Neural progenitor cell (in vitro differentiated cells): ENCODE data around the gene DNAAF6. TPM values are rescaled to one million over a fixed set of nuclear protein-coding genes. Genes with fewer than 3 reads are reported as not detected.

ENCODE experiments used
- DNase-seq: peaks from one replicate; pipeline ENCODE4 v3.0.0-alpha.2; 2016; ENCODE audit warnings: low spot score
- H2AFZ ChIP-seq: fragments of 200-600 bp; sonication (generic); replicated peaks from 2 replicates; pipeline ENCODE4 v1.6.1; 2016; ENCODE audit warnings: antibody characterized with exemption
- H3F3A ChIP-seq: fragments of 200-600 bp; sonication (generic); 2 replicates; pipeline ENCODE4 v1.6.1; 2016; ENCODE audit warnings: antibody characterized with exemption, low read depth
- H3K27ac ChIP-seq: fragments of 200-600 bp; sonication (generic); 2 replicates; pipeline ENCODE4 v1.5.1; 2016; ENCODE audit warnings: mild to moderate bottlenecking
- H3K27me3 ChIP-seq: fragments of 200-600 bp; sonication (generic); 2 replicates; pipeline ENCODE4 v1.6.1; 2016; ENCODE audit warnings: mild to moderate bottlenecking, moderate library complexity
- H3K36me3 ChIP-seq: fragments of 200-600 bp; sonication (generic); 2 replicates; pipeline ENCODE4 v1.5.1; 2016
- H3K4me1 ChIP-seq: fragments of 200-600 bp; sonication (generic); 2 replicates; pipeline ENCODE4 v1.6.1; 2016; ENCODE audit warnings: mixed run types
- H3K4me2 ChIP-seq: fragments of 200-600 bp; sonication (generic); 2 replicates; pipeline ENCODE4 v1.6.1; 2016
- H3K4me3 ChIP-seq: fragments of 200-600 bp; sonication (generic); 2 replicates; pipeline ENCODE4 v1.5.1; 2016
- H3K79me2 ChIP-seq: fragments of 200-600 bp; sonication (generic); 2 replicates; pipeline ENCODE4 v1.6.1; 2016; ENCODE audit warnings: low read depth
- H3K9ac ChIP-seq: fragments of 200-600 bp; sonication (generic); 2 replicates; pipeline ENCODE4 v1.6.1; 2016
- H3K9me3 ChIP-seq: fragments of 200-600 bp; sonication (generic); 2 replicates; pipeline ENCODE4 v1.5.1; 2016; ENCODE audit warnings: low read depth
- H4K20me1 ChIP-seq: fragments of 200-600 bp; sonication (generic); 2 replicates; pipeline ENCODE4 v1.6.1; 2016; ENCODE audit warnings: low read depth
- H3K27ac Mint-ChIP-seq: 3 replicates; pipeline ENCODE4 v1.8.0; 2021; ENCODE audit warnings: mixed read lengths
- H3K27me3 Mint-ChIP-seq: 2 replicates; pipeline ENCODE4 v1.8.0; 2022; ENCODE audit warnings: low read depth, mild to moderate bottlenecking, inconsistent platforms, moderate library complexity, mixed read lengths; ENCODE audit not compliant: insufficient read depth
- H3K36me3 Mint-ChIP-seq: 3 replicates; pipeline ENCODE4 v1.8.0; 2021; ENCODE audit warnings: mixed read lengths
- H3K4me1 Mint-ChIP-seq: 3 replicates; pipeline ENCODE4 v1.8.0; 2021; ENCODE audit warnings: mixed read lengths
- H3K4me3 Mint-ChIP-seq: 3 replicates; pipeline ENCODE4 v1.8.0; 2021; ENCODE audit warnings: mild to moderate bottlenecking, moderate library complexity, mixed read lengths
- H3K9me3 Mint-ChIP-seq: 3 replicates; pipeline ENCODE4 v1.8.0; 2020; ENCODE audit warnings: mixed read lengths
- EZH2 ChIP-seq: fragments of 200-600 bp; sonication (generic); IDR thresholded peaks from 2 replicates; pipeline ENCODE4 v1.6.1; 2017; ENCODE audit warnings: antibody characterized with exemption, mild to moderate bottlenecking, moderate library complexity
- EZH2phosphoT487 ChIP-seq: fragments of 200-600 bp; sonication (generic); IDR thresholded peaks from 2 replicates; pipeline ENCODE4 v1.6.1; 2017; ENCODE audit warnings: antibody characterized with exemption
- total RNA-seq: library from RNA; depleted of rRNA; stranded (reverse); fragments of >200 nt; gene quantifications from 2 replicates; pipeline ENCODE4 v1.2.3, GENCODE V29; 2015; ENCODE audit warnings: low replicate concordance
- TF ChIP-seq, protein P1 (sequence below): fragments of 200-600 bp; sonication (generic); IDR thresholded peaks from 2 replicates; pipeline ENCODE4 v1.5.1; 2017; ENCODE audit warnings: antibody characterized with exemption, mild to moderate bottlenecking

DNAAF6 gene
- total RNA-seq, 1 donor from 2014 or later = 0.07 TPM

- Histone ChIP-seq H3K4me1 (no peaks in the 10 kb centered on the region), H3K79me2 (no peaks in the 10 kb centered on the region), H3K9me3 (no peaks in the 10 kb centered on the region), H3K4me3 (no peak overlapping the region), H2AFZ (no peak overlapping the region), H3K9ac (no peak overlapping the region), H3K27me3 (peaks cover 7% of the 10 kb centered on the region), H3K36me3 (no peaks in the 10 kb centered on the region), H4K20me1 (no peaks in the 10 kb centered on the region), H3F3A (peaks cover 4% of the 10 kb centered on the region), H3K27ac (no peak overlapping the region), H3K4me2 (peak overlapping the region; percentile 54)
- Mint-ChIP-seq H3K4me3 (peak overlapping the region; percentile 93), H3K36me3 (no peaks in the 10 kb centered on the region), H3K4me1 (peaks cover 6% of the 10 kb centered on the region), H3K9me3 (no peaks in the 10 kb centered on the region), H3K27me3 (peaks cover 3% of the 10 kb centered on the region), H3K27ac (no peak overlapping the region)
- DNase-seq = no peak
- TF ChIP-seq EZH2 (no peak), EZH2phosphoT487 (no peak)
- TF ChIP-seq, protein P1, sequence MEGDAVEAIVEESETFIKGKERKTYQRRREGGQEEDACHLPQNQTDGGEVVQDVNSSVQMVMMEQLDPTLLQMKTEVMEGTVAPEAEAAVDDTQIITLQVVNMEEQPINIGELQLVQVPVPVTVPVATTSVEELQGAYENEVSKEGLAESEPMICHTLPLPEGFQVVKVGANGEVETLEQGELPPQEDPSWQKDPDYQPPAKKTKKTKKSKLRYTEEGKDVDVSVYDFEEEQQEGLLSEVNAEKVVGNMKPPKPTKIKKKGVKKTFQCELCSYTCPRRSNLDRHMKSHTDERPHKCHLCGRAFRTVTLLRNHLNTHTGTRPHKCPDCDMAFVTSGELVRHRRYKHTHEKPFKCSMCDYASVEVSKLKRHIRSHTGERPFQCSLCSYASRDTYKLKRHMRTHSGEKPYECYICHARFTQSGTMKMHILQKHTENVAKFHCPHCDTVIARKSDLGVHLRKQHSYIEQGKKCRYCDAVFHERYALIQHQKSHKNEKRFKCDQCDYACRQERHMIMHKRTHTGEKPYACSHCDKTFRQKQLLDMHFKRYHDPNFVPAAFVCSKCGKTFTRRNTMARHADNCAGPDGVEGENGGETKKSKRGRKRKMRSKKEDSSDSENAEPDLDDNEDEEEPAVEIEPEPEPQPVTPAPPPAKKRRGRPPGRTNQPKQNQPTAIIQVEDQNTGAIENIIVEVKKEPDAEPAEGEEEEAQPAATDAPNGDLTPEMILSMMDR = no peak
Observed at GRCh38 chrX:107206697-107207065, 270 bp downstream of the DNAAF6 start.

- Histone ChIP-seq H3K9ac (no peak overlapping the region), H4K20me1 (no peaks in the 10 kb centered on the region), H3K79me2 (no peaks in the 10 kb centered on the region), H2AFZ (no peak overlapping the region), H3K36me3 (no peaks in the 10 kb centered on the region), H3K4me2 (no peak overlapping the region), H3K27ac (no peak overlapping the region), H3K9me3 (no peaks in the 10 kb centered on the region), H3K4me3 (no peak overlapping the region), H3F3A (peaks cover 4% of the 10 kb centered on the region), H3K27me3 (peaks cover 7% of the 10 kb centered on the region), H3K4me1 (no peaks in the 10 kb centered on the region)
- Mint-ChIP-seq H3K27ac (no peak overlapping the region), H3K4me1 (peaks cover 6% of the 10 kb centered on the region), H3K27me3 (peaks cover 3% of the 10 kb centered on the region), H3K36me3 (no peaks in the 10 kb centered on the region), H3K4me3 (no peak overlapping the region), H3K9me3 (no peaks in the 10 kb centered on the region)
- TF ChIP-seq EZH2 (no peak), EZH2phosphoT487 (no peak)
- no peak for DNase-seq
Observed at GRCh38 chrX:107207089-107207488, 678 bp downstream of the DNAAF6 start.

GRCh38 chrX:107207943-107208342 lies 1.5 kb downstream of the DNAAF6 start:
- Histone ChIP-seq H3K36me3 (no peaks in the 10 kb centered on the region), H3F3A (peaks cover 4% of the 10 kb centered on the region), H3K27me3 (peaks cover 7% of the 10 kb centered on the region), H3K27ac (no peak overlapping the region), H3K79me2 (no peaks in the 10 kb centered on the region), H3K4me2 (no peak overlapping the region), H2AFZ (no peak overlapping the region), H3K4me1 (no peaks in the 10 kb centered on the region), H3K9me3 (no peaks in the 10 kb centered on the region), H3K4me3 (no peak overlapping the region), H3K9ac (no peak overlapping the region), H4K20me1 (no peaks in the 10 kb centered on the region)
- Mint-ChIP-seq H3K36me3 (no peaks in the 10 kb centered on the region), H3K9me3 (no peaks in the 10 kb centered on the region), H3K4me3 (no peak overlapping the region), H3K27ac (no peak overlapping the region), H3K27me3 (peaks cover 3% of the 10 kb centered on the region), H3K4me1 (peaks cover 6% of the 10 kb centered on the region)
- TF ChIP-seq EZH2phosphoT487 (no peak), EZH2 (no peak)
- TF ChIP-seq, protein P1 = no peak
- DNase-seq = no peak

DNA sequence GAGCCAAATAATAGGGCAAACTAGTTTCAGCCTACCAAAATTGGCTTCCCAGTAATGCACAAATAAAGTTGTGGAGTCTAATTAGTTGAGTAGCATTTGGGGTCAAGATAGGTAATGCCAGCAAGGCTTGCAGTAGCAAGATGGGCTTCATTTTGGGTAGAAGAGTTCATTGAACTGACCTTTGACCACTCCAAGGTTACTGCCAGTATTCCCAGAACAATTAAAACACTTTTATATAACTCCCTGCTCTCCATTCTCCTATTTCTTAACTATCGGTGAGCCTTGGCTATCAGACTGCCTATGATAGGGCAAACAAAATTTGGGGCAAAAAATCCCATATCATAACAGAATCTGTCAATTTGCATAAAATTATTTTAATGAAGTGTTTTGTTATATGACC lies 7.1 kb downstream of the DNAAF6 start:
- Mint-ChIP-seq H3K27ac (no peak overlapping the region), H3K9me3 (no peaks in the 10 kb centered on the region), H3K27me3 (no peaks in the 10 kb centered on the region), H3K4me1 (no peaks in the 10 kb centered on the region), H3K4me3 (no peak overlapping the region), H3K36me3 (no peaks in the 10 kb centered on the region)
- Histone ChIP-seq H3K27ac (no peak overlapping the region), H3K9ac (no peak overlapping the region), H3K27me3 (no peaks in the 10 kb centered on the region), H3K4me1 (no peaks in the 10 kb centered on the region), H3K79me2 (no peaks in the 10 kb centered on the region), H3K9me3 (no peaks in the 10 kb centered on the region), H2AFZ (no peak overlapping the region), H3K36me3 (no peaks in the 10 kb centered on the region), H3K4me3 (no peak overlapping the region), H3K4me2 (no peak overlapping the region), H3F3A (no peaks in the 10 kb centered on the region), H4K20me1 (no peaks in the 10 kb centered on the region)
- no peak for DNase-seq
- TF ChIP-seq EZH2phosphoT487 (no peak), EZH2 (no peak)
- TF ChIP-seq, protein P1 = no peak
